HCT116 (cell line): Measurements from ENCODE around the gene AURKA. TPM values are rescaled to one million over a fixed set of nuclear protein-coding genes. Genes with fewer than 3 reads are reported as not detected.

Experiments used
- ATAC-seq: fragments of 200-7000 bp; cut with Tn5 transposase; 2 replicates; pipeline ENCODE4 v1.9.1; 2020; ENCODE audit warnings: mild to moderate bottlenecking, moderate library complexity
- BruUV-seq: library from RNA; stranded (reverse); fragments of 400-500 nt; replicated peaks from 2 replicates; lab custom pipeline; 2021; lab: Mats Ljungman, UMichigan
- CTCF ChIA-PET: fragments of 300-600 bp; sonication (Branson Sonifier 250); formaldehyde crosslinking; loops from one replicate; lab custom pipeline; 2021; ENCODE audit warnings: antibody characterized with exemption; lab: Charles Lee
- POLR2A ChIA-PET: fragments of 300-600, 350-600 bp; sonication (Branson Sonifier 250); formaldehyde crosslinking; loops from one replicate; lab custom pipeline; 2021; ENCODE audit warnings: antibody characterized with exemption; lab: Charles Lee
- RAD21 ChIA-PET, 2 experiments: fragments of 300-600 bp; sonication (Branson Sonifier 250); formaldehyde crosslinking; loops; one replicate each; lab custom pipeline; 2023; ENCODE audit warnings: low total read pairs in 2 of 2; ENCODE audit not compliant: uncharacterized antibody in 2 of 2, unreplicated experiment in 2 of 2, low non-redundant PET in 1 of 2; lab: Charles Lee
- DNase-seq: peaks from one replicate; pipeline ENCODE4 v3.0.0-alpha.2; 2010; ENCODE audit warnings: low read depth, low spot score
- H2AFZ ChIP-seq: fragments of 200-600 bp; shearing (Covaris generic), sonication (generic); 2 replicates; pipeline ENCODE4 v1.6.1; 2017; ENCODE audit warnings: low read depth, mixed run types, mixed read lengths, antibody characterized with exemption, low read length; ENCODE audit not compliant: poor library complexity, severe bottlenecking
- H3K27ac ChIP-seq: 2 replicates; pipeline ENCODE4 v1.5.1; 2012; ENCODE audit warnings: low read depth, low read length
- H3K27me3 ChIP-seq: fragments of 200-600 bp; sonication (generic); 2 replicates; pipeline ENCODE4 v1.6.1; 2016; ENCODE audit warnings: mixed run types, low read length, mixed read lengths; ENCODE audit not compliant: insufficient read depth
- H3K36me3 ChIP-seq, 2 experiments: fragments of 200-500 bp in 1 of 2; fragments of 200-600 bp in 1 of 2; sonication (Bioruptor generic) in 1 of 2; sonication (generic) in 1 of 2; 2 replicates each; pipeline versions ENCODE4 v1.5.1 to v1.6.1; 2014 to 2016; ENCODE audit warnings: low read length in 2 of 2, inconsistent platforms in 1 of 2, mixed read lengths in 1 of 2, mixed run types in 1 of 2; ENCODE audit not compliant: insufficient read depth in 2 of 2, control insufficient read depth in 1 of 2
- H3K4me1 ChIP-seq, 2 experiments: fragments of 200-600 bp in 1 of 2; sonication (generic) in 1 of 2; 2 replicates each; pipeline versions ENCODE4 v1.5.1 to v1.6.1; 2012 to 2017; ENCODE audit warnings: low read length in 2 of 2, inconsistent platforms in 1 of 2, mild to moderate bottlenecking in 1 of 2, mixed read lengths in 1 of 2, mixed run types in 1 of 2, moderate library complexity in 1 of 2; ENCODE audit not compliant: insufficient read depth in 2 of 2, control insufficient read depth in 1 of 2
- H3K4me2 ChIP-seq: fragments of 200-600 bp; sonication (generic); 2 replicates; pipeline ENCODE4 v1.6.1; 2017; ENCODE audit warnings: mixed run types, low read length, mixed read lengths
- H3K4me3 ChIP-seq, 2 experiments: fragments of 200-600 bp in 1 of 2; sonication (generic) in 1 of 2; replicated peaks in 1 of 2; 2 replicates each; pipeline ENCODE4 v1.5.1; 2011 to 2016; ENCODE audit warnings: low read length in 2 of 2, control low read depth in 1 of 2, low read depth in 1 of 2, mild to moderate bottlenecking in 1 of 2, mixed read lengths in 1 of 2, mixed run types in 1 of 2
- H3K79me2 ChIP-seq: fragments of 200-600 bp; sonication (generic); 2 replicates; pipeline ENCODE4 v1.6.1; 2017; ENCODE audit warnings: mild to moderate bottlenecking, mixed run types, low read length, moderate library complexity, mixed read lengths; ENCODE audit not compliant: insufficient read depth
- H3K9ac ChIP-seq: fragments of 200-600 bp; sonication (generic); 2 replicates; pipeline ENCODE4 v1.6.1; 2016; ENCODE audit warnings: low read length, mixed read lengths
- H3K9me2 ChIP-seq: fragments of 200-600 bp; sonication (generic), shearing (Covaris generic); 2 replicates; pipeline ENCODE4 v1.6.1; 2017; ENCODE audit warnings: mixed run types, mild to moderate bottlenecking, moderate library complexity; ENCODE audit not compliant: insufficient read depth
- H3K9me3 ChIP-seq, 2 experiments: fragments of 200-500 bp in 1 of 2; fragments of 200-600 bp in 1 of 2; sonication (Bioruptor generic) in 1 of 2; sonication (generic) in 1 of 2; 2 replicates each; pipeline ENCODE4 v1.6.1; 2014 to 2017; ENCODE audit warnings: low read length in 2 of 2, mixed read lengths in 2 of 2, inconsistent platforms in 1 of 2, low read depth in 1 of 2, mild to moderate bottlenecking in 1 of 2, mixed run types in 1 of 2, moderate library complexity in 1 of 2; ENCODE audit not compliant: control insufficient read depth in 1 of 2, insufficient read depth in 1 of 2
- H4K20me1 ChIP-seq: fragments of 200-600 bp; sonication (generic), shearing (Covaris generic); 2 replicates; pipeline ENCODE4 v1.6.1; 2017; ENCODE audit warnings: mixed run types, mild to moderate bottlenecking, moderate library complexity; ENCODE audit not compliant: insufficient read depth
- CBX3 ChIP-seq: IDR thresholded peaks from 2 replicates; pipeline ENCODE4 v1.6.1; 2012; ENCODE audit warnings: low read depth
- CEBPB ChIP-seq: IDR thresholded peaks from 2 replicates; pipeline ENCODE4 v1.6.1; 2012; ENCODE audit warnings: low read depth
- EGR1 ChIP-seq: IDR thresholded peaks from 2 replicates; pipeline ENCODE4 v1.6.1; 2012; ENCODE audit warnings: low read depth
- ELF1 ChIP-seq: IDR thresholded peaks from 2 replicates; pipeline ENCODE4 v1.6.1; 2012; ENCODE audit warnings: low read depth, borderline replicate concordance
- EZH2phosphoT487 ChIP-seq: fragments of 200-600 bp; IDR thresholded peaks from 2 replicates; pipeline ENCODE4 v1.6.1; 2018; ENCODE audit warnings: antibody characterized with exemption, borderline replicate concordance
- POLR2A ChIP-seq: IDR thresholded peaks from 2 replicates; pipeline ENCODE4 v1.7.0; 2011; ENCODE audit warnings: borderline replicate concordance; ENCODE audit not compliant: insufficient read depth, insufficient read length; ENCODE audit errors: extremely low read depth
- POLR2AphosphoS5 ChIP-seq: IDR thresholded peaks from 2 replicates; pipeline ENCODE4 v1.6.1; 2011; ENCODE audit warnings: mild to moderate bottlenecking, low read depth, low read length, moderate library complexity
- RAD21 ChIP-seq: IDR thresholded peaks from 2 replicates; pipeline ENCODE4 v1.6.1; 2012; ENCODE audit warnings: low read depth, mild to moderate bottlenecking
- SP1 ChIP-seq: IDR thresholded peaks from 2 replicates; pipeline ENCODE4 v1.6.1; 2012; ENCODE audit warnings: low read depth
- SRF ChIP-seq: IDR thresholded peaks from 2 replicates; pipeline ENCODE4 v1.6.1; 2012; ENCODE audit warnings: low read depth
- intact Hi-C: fragments of 100-400 bp; cut with micrococcal nuclease; formaldehyde crosslinking; loops from 2 replicates; pipeline ENCODE4 v1.10.0; 2022
- total RNA-seq: library from RNA; stranded (reverse); gene quantifications from one replicate; pipeline ENCODE4 v1.2.1, GENCODE V29; 2021; ENCODE audit not compliant: unreplicated experiment
- TF ChIP-seq, protein P1 (sequence below), 3 experiments: fragments of 200-600 bp in 1 of 3; sonication (generic) in 1 of 3; IDR thresholded peaks in 2 of 3; conservative IDR thresholded peaks in 1 of 3; 2 replicates each; pipeline ENCODE4 v1.5.1; 2012 to 2017; ENCODE audit warnings: low read depth in 2 of 3, low read length in 2 of 3, antibody characterized with exemption in 1 of 3, borderline replicate concordance in 1 of 3, control low read depth in 1 of 3, mild to moderate bottlenecking in 1 of 3, mixed read lengths in 1 of 3, mixed run types in 1 of 3, moderate library complexity in 1 of 3; ENCODE audit not compliant: insufficient read depth in 1 of 3
- TF ChIP-seq, protein P2 (sequence below): IDR thresholded peaks from 2 replicates; pipeline ENCODE4 v1.6.1; 2011; ENCODE audit warnings: mild to moderate bottlenecking, low read length, moderate library complexity; ENCODE audit not compliant: insufficient replicate concordance; ENCODE audit errors: extremely low read depth
- TF ChIP-seq, protein P3 (sequence below): IDR thresholded peaks from 2 replicates; pipeline ENCODE4 v1.6.1; 2012

AURKA gene
- total RNA-seq, 1 experiment from 2014 or later, result 80.1 TPM

DNA sequence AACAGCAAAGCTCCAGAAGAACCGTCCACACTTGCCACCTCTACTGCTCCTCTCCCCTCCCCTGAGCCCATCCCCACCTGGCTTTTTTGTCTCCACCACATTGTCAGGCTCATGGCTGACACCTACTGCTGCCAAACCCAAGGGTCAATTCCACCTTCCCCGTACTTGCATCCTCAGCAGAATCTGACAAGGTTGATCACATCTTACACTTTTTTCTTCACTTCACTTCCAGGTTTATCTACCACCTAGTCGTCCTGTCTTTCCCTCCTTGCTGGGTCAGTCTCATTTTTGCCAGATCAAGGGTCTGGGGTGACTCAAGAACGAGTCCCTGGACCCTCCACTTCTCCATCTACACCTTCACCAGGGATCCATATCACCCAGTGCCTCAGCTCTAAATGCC lies 3.1 kb downstream of the AURKA start (continued):
- TF ChIP-seq, protein P1, sequence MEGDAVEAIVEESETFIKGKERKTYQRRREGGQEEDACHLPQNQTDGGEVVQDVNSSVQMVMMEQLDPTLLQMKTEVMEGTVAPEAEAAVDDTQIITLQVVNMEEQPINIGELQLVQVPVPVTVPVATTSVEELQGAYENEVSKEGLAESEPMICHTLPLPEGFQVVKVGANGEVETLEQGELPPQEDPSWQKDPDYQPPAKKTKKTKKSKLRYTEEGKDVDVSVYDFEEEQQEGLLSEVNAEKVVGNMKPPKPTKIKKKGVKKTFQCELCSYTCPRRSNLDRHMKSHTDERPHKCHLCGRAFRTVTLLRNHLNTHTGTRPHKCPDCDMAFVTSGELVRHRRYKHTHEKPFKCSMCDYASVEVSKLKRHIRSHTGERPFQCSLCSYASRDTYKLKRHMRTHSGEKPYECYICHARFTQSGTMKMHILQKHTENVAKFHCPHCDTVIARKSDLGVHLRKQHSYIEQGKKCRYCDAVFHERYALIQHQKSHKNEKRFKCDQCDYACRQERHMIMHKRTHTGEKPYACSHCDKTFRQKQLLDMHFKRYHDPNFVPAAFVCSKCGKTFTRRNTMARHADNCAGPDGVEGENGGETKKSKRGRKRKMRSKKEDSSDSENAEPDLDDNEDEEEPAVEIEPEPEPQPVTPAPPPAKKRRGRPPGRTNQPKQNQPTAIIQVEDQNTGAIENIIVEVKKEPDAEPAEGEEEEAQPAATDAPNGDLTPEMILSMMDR (IDR thresholded peaks at IDR 0.05 in 2 of 3, conservative IDR thresholded peaks at IDR 0.05 in 1 of 3; ENCODE audit: borderline replicate concordance in 1 of 3, insufficient read depth in 1 of 3, low read depth in 2 of 3, low read length in 2 of 3), result no peak
- TF ChIP-seq POLR2A, result no peak
- TF ChIP-seq SP1, result no peak
- no peak for TF ChIP-seq ELF1
- TF ChIP-seq CBX3, result no peak
- TF ChIP-seq, protein P2, sequence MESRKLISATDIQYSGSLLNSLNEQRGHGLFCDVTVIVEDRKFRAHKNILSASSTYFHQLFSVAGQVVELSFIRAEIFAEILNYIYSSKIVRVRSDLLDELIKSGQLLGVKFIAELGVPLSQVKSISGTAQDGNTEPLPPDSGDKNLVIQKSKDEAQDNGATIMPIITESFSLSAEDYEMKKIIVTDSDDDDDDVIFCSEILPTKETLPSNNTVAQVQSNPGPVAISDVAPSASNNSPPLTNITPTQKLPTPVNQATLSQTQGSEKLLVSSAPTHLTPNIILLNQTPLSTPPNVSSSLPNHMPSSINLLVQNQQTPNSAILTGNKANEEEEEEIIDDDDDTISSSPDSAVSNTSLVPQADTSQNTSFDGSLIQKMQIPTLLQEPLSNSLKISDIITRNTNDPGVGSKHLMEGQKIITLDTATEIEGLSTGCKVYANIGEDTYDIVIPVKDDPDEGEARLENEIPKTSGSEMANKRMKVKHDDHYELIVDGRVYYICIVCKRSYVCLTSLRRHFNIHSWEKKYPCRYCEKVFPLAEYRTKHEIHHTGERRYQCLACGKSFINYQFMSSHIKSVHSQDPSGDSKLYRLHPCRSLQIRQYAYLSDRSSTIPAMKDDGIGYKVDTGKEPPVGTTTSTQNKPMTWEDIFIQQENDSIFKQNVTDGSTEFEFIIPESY, result no peak
- TF ChIP-seq, all 23 proteins: peak for 0

DNA sequence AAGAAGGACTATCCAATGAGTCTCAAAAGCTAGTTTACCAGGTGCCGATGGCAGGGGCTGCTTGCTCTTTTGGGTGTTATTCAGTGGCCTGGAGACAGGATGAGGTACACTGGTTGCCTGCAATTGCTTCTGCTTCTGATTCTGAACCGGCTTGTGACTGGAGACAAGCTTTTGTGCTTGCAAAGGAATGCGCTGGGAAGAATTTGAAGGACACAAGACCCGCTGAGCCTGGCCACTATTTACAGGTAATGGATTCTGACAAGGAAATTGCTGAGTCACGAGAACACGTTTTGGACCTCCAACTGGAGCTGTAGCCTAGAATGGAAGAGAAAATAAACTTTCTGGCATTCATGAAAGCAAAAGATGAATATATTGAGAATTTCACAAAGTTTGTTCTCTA lies 5.8 kb downstream of the AURKA start:
- H2AFZ ChIP-seq, result no peak overlapping the region
- H3K4me2 ChIP-seq, result no peak overlapping the region
- no peaks in the 10 kb centered on the region for H3K9me2 ChIP-seq
- no peaks in the 10 kb centered on the region for H4K20me1 ChIP-seq
- ChIA-PET CTCF (no interaction called here), POLR2A (no interaction called here), RAD21 (no interaction called here)
- peaks cover 5 to 7% of the 10 kb centered on the region in 2 experiments; a peak in 3 of 4 replicates for H3K4me1 ChIP-seq
- intact Hi-C loops, result no loop called here
- H3K4me3 ChIP-seq, result no peak overlapping the region
- H3K79me2 ChIP-seq, result peaks cover 96% of the 10 kb centered on the region
- BruUV-seq, result no TSS peak
- H3K27ac ChIP-seq, result no peak overlapping the region
- no peaks in the 10 kb centered on the region for H3K27me3 ChIP-seq
- DNase-seq (no peak), ATAC-seq (no peak)
- TF ChIP-seq CEBPB (no peak), SRF (no peak), RAD21 (no peak), EZH2phosphoT487 (no peak), EGR1 (no peak), POLR2AphosphoS5 (no peak)
- TF ChIP-seq, protein P3, sequence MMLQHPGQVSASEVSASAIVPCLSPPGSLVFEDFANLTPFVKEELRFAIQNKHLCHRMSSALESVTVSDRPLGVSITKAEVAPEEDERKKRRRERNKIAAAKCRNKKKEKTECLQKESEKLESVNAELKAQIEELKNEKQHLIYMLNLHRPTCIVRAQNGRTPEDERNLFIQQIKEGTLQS, result no peak
- H3K9ac ChIP-seq, result no peak overlapping the region
- peaks cover 38 to 49% of the 10 kb centered on the region in 2 experiments for H3K36me3 ChIP-seq
- H3K9me3 ChIP-seq, result no peaks in the 10 kb centered on the region
